Measurements from ENCODE around the gene KLHDC8A. TPM values are rescaled to one million over a fixed set of nuclear protein-coding genes. Genes with fewer than 3 reads are reported as not detected.
A peak's percentile ranks its signal among the peaks of the same experiment; 100 is the strongest.

KLHDC8A gene
- total RNA-seq, 1 donor from 2014 or later, result 0.12 TPM

DNA sequence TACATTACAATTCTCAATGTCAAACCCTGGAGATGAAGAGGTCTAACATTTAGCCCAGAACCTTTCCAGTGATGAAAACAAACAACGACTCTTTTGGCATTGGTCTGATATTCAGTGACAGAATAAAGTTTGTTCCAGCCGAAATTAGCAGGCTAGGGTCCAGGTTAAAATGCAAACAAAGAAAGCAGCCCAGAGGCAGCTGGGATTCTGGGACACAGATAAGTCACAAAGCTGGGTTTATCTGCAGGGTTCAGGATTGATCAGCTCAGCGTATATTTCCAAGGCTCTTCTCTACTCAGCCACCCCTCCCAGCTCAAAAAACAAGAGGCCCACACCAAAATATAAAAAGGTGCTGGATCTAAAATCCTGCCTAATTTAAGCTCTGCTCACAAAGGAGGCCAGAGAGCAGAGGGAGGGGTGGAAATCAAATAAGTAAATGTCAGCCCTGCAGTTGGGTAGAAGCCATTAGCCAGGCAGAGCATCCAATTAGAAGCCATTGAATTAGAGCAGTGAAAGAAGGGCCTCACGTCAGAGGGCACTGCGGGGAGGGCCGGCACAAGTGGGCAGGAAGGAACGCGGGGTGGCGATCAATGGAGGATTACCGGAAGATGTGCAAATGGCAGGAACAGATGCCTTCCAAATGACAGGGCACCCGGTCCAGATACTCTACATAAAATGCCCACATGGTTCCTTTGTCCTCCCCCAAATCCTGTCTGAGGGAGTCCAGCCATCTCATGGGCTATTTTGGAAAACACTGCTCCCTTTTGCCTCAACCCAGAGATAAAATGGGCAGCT lies 3.2 kb upstream of the KLHDC8A start:
- TF ChIP-seq, protein P1, sequence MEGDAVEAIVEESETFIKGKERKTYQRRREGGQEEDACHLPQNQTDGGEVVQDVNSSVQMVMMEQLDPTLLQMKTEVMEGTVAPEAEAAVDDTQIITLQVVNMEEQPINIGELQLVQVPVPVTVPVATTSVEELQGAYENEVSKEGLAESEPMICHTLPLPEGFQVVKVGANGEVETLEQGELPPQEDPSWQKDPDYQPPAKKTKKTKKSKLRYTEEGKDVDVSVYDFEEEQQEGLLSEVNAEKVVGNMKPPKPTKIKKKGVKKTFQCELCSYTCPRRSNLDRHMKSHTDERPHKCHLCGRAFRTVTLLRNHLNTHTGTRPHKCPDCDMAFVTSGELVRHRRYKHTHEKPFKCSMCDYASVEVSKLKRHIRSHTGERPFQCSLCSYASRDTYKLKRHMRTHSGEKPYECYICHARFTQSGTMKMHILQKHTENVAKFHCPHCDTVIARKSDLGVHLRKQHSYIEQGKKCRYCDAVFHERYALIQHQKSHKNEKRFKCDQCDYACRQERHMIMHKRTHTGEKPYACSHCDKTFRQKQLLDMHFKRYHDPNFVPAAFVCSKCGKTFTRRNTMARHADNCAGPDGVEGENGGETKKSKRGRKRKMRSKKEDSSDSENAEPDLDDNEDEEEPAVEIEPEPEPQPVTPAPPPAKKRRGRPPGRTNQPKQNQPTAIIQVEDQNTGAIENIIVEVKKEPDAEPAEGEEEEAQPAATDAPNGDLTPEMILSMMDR (IDR thresholded peaks at IDR 0.05), result no peak
- Mint-ChIP-seq H3K9me3 (ENCODE audit: low read depth) (no peaks in the 10 kb centered on the region), H3K27ac (ENCODE audit: unreplicated experiment) (no peak overlapping the region), H3K4me1 (ENCODE audit: low read depth) (peaks cover 4% of the 10 kb centered on the region), H3K27me3 (ENCODE audit: low read depth) (peaks cover 3% of the 10 kb centered on the region), H3K4me3 (ENCODE audit: unreplicated experiment) (no peak overlapping the region), H3K36me3 (ENCODE audit: low read depth) (no peaks in the 10 kb centered on the region)
- no peak for DNase-seq (ENCODE audit: low spot score)

GRCh38 chr1:205358579-205358978 lies 1.9 kb upstream of the KLHDC8A start:
- Mint-ChIP-seq H3K9me3 (ENCODE audit: low read depth) (no peaks in the 10 kb centered on the region), H3K36me3 (ENCODE audit: low read depth) (no peaks in the 10 kb centered on the region), H3K4me3 (ENCODE audit: unreplicated experiment) (no peak overlapping the region), H3K27ac (ENCODE audit: unreplicated experiment) (no peak overlapping the region), H3K4me1 (ENCODE audit: low read depth) (peaks cover 9% of the 10 kb centered on the region), H3K27me3 (ENCODE audit: low read depth) (peaks cover 3% of the 10 kb centered on the region)
- DNase-seq (ENCODE audit: low spot score), result no peak
- TF ChIP-seq, protein P1 (IDR thresholded peaks at IDR 0.05), result no peak

DNA sequence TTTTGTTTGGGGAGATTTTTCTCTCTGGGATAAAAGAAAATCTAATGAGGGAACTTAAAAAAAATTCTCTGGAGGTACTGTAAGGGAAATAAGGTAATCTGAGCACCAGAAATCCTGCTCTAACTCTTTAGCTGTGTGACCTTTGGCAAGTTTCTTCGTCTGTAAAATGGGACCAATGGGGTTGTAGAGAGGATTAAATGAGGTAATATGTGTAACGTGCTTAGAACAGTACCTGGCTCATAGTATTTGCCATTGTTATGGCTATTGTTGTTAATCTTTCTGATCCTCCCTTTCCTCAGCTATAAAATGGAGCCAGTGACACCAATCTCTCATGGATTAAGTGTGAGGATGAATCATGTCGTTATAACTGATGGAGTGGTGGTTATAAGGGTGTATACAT lies 845 bp upstream of the KLHDC8A start:
- Mint-ChIP-seq H3K36me3 (ENCODE audit: low read depth) (no peaks in the 10 kb centered on the region), H3K27me3 (ENCODE audit: low read depth) (peaks cover 3% of the 10 kb centered on the region), H3K4me3 (ENCODE audit: unreplicated experiment) (no peak overlapping the region), H3K27ac (ENCODE audit: unreplicated experiment) (no peak overlapping the region), H3K9me3 (ENCODE audit: low read depth) (no peaks in the 10 kb centered on the region), H3K4me1 (ENCODE audit: low read depth) (peaks cover 9% of the 10 kb centered on the region)
- TF ChIP-seq, protein P1 (IDR thresholded peaks at IDR 0.05), result no peak
- no peak for DNase-seq (ENCODE audit: low spot score)

- H3K27me3 Mint-ChIP-seq (ENCODE audit: low read depth), result no peaks in the 10 kb centered on the region
- no peak for DNase-seq (ENCODE audit: low spot score)
- no peak overlapping the region for H3K4me3 Mint-ChIP-seq (ENCODE audit: unreplicated experiment)
- no peaks in the 10 kb centered on the region for H3K9me3 Mint-ChIP-seq (ENCODE audit: low read depth)
- H3K27ac Mint-ChIP-seq (ENCODE audit: unreplicated experiment), result peak overlapping the region; percentile 22
- H3K36me3 Mint-ChIP-seq (ENCODE audit: low read depth), result no peaks in the 10 kb centered on the region
- peaks cover 15% of the 10 kb centered on the region for H3K4me1 Mint-ChIP-seq (ENCODE audit: low read depth)
- TF ChIP-seq, protein P1 (IDR thresholded peaks at IDR 0.05), result no peak
Observed at GRCh38 chr1:205355075-205355453, 1.7 kb downstream of the KLHDC8A start.

DNA sequence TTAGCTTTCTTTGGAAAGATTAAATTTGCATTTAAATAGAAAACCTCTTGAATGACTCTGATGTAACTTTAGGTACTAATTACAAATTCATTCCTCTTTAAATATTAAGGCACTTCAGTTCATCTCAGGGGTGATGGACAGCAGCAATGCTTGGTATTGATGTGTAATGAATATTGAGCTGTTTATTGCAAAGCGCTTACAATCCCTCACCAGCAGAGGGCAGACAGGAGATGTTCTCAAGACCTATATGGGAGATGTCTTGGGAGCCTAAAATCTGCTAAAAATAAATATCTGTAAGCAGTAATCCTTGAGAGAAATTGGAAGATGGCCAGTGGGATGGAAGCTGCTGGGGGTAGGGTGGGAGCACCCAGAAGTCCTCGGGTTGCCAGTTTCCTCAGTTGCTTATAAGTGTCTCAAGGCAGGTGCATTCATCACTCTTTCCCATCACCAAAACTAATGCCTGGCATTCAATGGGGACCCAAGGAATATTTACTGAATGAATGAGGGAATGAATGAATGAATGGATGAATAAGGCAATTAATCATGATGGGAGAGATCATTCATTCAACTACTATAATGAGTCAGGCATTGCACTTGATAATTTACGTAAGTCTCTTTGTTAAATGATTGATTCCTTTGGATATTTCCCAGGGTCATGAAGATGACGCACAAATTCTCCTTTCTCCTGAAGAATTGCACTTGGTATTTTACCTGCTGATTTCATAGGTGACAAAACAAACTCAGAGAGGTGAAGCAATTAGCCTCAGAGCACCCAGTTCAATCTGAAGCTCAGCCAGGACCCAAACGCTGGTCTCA lies 2.3 kb downstream of the KLHDC8A start:
- Mint-ChIP-seq H3K27me3 (ENCODE audit: low read depth) (no peaks in the 10 kb centered on the region), H3K4me1 (ENCODE audit: low read depth) (peaks cover 15% of the 10 kb centered on the region)
- no peak for DNase-seq (ENCODE audit: low spot score)

More for the DNA sequence above, 2.3 kb downstream of the KLHDC8A start:
- TF ChIP-seq, protein P1 (IDR thresholded peaks at IDR 0.05), result peak; percentile 94
- Mint-ChIP-seq H3K27ac (ENCODE audit: unreplicated experiment) (no peak overlapping the region), H3K9me3 (ENCODE audit: low read depth) (no peaks in the 10 kb centered on the region), H3K4me3 (ENCODE audit: unreplicated experiment) (no peak overlapping the region), H3K36me3 (ENCODE audit: low read depth) (no peaks in the 10 kb centered on the region)

Measured in chondrocyte (in vitro differentiated cells).